HG03196 (cell line): ENCODE measurements around the gene PDGFD.

Experiments
- ATAC-seq: cut with Tn5 transposase; IDR thresholded peaks from one replicate; pipeline ENCODE4 v1.9.1; 2021; ENCODE audit not compliant: unreplicated experiment

The PDGFD gene

DNA sequence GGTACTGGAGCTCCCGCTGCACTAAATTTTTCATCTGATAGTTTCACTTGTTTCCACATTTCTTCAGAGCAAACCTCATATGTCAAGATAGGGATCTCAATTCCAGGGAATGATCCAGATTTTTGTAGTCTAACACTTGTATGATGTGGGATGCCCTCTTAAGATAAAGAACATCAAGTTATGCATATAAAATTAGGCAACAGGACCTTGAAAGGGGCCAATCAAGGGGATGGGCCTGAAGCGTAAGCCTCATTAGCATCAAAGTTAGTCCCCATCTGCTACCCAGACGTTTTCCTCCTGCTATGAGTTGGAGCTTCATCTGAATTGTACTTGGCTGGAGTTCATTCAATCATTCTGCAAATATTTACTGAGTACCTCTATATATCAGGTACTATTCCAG, 17.5 kb downstream of the PDGFD start:
- ATAC-seq = no peak

GRCh38 chr11:104145062-104145461, 18.9 kb downstream of the PDGFD start:
- ATAC-seq = no peak

GRCh38 chr11:104142698-104143097, 21.2 kb downstream of the PDGFD start:
- no peak for ATAC-seq

- no peak for ATAC-seq
These were observed 27.1 kb downstream of the PDGFD start for GRCh38 chr11:104136861-104137260.

- no peak for ATAC-seq
These were observed 29.2 kb downstream of the PDGFD start for GRCh38 chr11:104134745-104135144.

GRCh38 chr11:104130161-104130560, 33.8 kb downstream of the PDGFD start:
- ATAC-seq = no peak

GRCh38 chr11:104129145-104129544, 34.8 kb downstream of the PDGFD start:
- no peak for ATAC-seq

- no peak for ATAC-seq
These were observed 36.1 kb downstream of the PDGFD start for GRCh38 chr11:104127828-104128227.

DNA sequence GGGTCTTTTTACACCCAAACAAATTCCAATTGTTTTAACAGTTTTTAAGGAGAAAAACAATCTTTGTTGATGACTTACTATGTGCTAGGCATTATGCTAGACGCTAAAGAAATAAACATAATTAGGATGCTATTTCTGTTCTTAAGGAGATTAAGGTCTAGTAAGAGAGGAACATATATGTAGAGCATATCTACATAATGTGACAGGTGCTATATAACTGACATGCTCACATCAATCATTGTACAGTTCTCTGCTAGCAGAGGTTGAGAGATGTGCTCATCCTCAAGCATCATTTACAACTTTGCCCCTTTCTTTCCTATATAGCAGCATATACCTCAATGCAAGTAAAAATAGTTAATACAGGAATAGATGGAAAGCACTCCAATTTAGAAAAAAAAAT, 37.5 kb downstream of the PDGFD start:
- ATAC-seq = no peak

DNA sequence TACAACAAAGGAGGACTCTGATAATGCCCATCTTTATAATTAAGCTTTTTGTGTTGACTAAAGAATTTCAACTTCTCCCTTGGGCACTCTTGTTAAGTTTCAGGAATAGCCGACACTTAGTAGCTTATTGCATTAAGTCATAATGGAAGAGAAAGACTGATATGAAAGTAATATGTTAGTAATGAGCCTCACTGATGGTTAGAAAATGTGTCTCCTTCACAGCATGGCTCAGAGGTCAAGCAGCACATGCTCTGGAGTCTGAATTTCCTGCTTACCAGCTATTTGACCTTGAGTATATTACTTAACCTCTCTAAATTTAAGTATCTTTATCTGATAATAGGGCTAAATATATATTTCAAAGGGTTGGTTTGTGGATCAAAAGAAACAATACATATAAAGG, 39.0 kb downstream of the PDGFD start:
- ATAC-seq = peak; percentile 81

GRCh38 chr11:104122836-104123235, 41.1 kb downstream of the PDGFD start:
- no peak for ATAC-seq

DNA sequence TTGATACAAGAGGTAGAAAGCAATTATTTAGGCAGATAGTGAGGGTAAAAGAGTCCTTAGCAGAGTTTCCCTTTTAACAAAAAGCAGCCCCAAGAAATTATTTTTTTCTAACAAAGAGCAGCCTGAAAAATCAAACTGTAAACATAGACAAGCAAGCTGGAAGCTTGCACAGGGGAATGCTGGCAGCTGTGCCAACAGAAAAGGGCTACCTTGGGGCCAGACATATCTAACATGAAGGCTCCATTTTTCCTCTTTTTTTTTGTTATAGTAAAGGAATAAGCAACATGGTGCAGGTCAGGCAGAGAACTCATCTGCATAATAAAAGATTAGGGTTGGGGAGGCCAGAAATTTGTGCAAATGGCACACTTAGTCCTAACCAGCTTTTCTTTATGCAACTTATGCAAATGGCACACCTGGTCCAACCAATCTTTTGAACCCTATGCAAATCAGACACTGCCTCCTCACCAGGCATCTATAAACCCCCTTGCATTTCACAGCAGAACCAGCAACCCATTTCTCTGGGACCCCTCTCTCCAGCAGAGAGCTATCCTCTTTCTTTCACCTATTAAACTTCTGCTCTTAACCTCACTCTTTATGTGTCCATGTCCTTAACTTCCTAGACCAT, 41.8 kb downstream of the PDGFD start:
- ATAC-seq = no peak

DNA sequence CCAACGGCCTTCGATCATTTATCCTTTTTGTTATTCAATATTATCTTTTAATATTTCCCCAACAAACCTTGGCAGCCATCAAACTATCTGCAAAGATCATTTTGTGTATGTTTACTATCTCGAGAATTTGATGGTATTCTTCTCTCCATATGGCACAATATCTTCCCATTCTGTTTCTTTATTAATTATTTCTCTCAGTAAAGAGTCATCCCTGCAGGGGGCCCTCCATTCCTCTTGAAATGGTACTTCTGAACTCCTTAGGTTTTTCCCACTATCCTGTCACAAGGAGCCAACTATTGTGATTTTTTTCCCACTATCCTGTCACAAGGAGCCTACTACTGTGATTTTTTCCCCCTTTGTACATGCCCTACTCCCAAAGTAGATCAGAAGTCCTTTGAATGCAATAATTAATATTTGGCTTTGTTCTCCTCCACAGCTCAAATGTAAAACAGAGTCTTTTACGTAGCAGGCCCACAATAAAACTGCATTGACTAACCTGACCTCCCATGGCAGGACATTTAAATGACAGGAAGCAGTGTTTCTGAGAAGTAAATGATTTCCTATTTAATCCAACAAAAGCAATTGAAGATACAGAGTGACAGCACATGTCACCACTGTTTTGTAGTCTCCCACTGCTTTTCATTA, 43.3 kb downstream of the PDGFD start:
- ATAC-seq = no peak

- ATAC-seq = no peak
These were observed 45.7 kb downstream of the PDGFD start for GRCh38 chr11:104118105-104118744.

DNA sequence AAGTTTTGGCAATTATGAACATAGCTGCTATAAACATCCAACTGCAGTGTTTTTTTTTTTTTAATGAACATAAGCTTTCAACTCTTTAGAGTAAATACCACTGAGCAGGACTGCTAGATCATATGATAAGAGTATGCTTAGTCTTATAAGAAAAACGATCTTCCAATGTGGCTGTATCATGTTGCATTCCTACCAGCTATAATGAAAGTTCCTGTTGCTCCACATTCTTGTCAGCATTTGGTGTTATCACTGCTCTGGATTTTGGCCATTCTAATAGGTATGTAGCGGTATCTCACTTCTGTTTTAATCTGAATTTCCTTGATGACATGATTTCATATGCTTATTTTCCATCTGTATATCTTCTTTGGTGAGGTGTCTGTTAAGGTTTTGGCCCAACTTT, 50.4 kb downstream of the PDGFD start:
- no peak for ATAC-seq

DNA sequence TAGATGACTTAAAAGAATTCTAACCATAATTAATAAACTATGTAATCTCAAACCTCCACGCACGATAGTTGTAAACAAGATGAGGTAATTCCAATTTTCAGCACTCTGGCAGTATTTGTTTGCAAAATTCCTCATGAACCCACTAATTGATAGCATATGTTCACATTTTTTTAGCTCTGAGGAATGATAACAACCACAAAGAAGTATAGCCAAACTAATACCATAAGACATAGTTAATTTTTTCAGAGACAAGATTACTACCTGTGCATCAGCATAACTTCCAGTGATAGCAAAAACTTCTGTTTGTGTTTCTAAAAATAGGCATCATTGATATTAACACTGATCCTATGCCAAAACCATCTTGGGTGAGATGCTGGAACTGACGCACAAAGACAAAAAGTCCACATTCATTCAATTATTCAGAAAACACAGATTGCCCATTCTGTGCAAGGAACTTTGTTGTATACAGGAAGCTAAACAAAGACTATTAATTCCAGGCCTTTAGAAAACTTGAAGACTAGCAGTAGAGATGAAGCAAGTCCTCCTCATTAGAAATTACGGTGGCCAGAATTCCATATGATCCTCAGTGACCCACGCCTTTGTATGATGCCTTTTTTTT, 57.7 kb downstream of the PDGFD start:
- ATAC-seq = no peak

- ATAC-seq = no peak
These were observed 58.8 kb downstream of the PDGFD start for GRCh38 chr11:104105155-104105554.

GRCh38 chr11:104104664-104105063, 59.3 kb downstream of the PDGFD start:
- ATAC-seq = no peak

GRCh38 chr11:104104201-104104600, 59.7 kb downstream of the PDGFD start:
- ATAC-seq = no peak

DNA sequence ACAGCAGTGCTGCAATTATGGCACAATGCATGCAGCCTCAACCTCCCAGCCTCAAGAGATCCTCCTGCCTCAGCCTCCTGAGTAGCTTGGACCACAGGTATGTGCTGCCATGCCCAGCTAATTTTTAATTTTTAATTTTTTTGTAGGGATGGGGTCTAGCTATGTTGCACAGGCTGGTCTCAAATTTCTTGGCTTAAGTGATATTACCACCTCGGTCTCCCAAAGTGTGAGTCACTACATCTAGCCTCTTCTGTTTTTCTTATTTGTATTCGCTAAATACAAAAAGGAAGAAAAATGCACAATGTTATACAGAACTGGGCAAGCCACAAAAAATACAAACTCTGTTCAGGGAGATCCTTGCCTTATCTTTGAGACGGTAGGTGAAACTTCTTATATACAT, 65.4 kb downstream of the PDGFD start:
- ATAC-seq = no peak

- no peak for ATAC-seq
These were observed 65.8 kb downstream of the PDGFD start for GRCh38 chr11:104098132-104098531.

DNA sequence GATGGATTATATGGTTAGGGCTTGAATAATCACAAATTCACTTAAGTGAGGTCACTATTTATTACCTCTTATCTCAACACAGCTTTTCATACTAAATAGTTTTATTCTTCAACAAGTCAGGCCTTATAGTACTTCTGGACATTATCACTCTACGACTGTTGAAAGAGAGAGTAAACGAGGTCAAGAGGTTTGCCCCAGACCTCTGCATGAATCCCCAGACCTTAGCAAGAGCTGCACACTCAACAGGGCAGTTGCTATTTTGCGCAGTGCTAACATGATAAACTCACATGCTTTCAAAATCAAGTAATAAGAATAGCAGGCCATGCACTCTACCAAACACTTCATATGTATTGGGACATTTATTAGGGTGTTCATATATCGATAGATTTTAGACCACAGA, 67.0 kb downstream of the PDGFD start:
- no peak for ATAC-seq
